DND-41 (cell line): ENCODE measurements around the gene PRTG.
"Not testable (repeated sequence)": the region's sequence is repeated elsewhere in the genome, so short reads cannot be mapped to it uniquely, and the experiment has no call there.

ENCODE experiments used
- ATAC-seq: fragments of 200-7000 bp; cut with Tn5 transposase; 3 replicates; pipeline ENCODE4 v1.9.1; 2021; ENCODE audit warnings: low read depth; ENCODE audit not compliant: insufficient read depth
- DNase-seq: peaks from one replicate; pipeline ENCODE4 v3.0.0-alpha.2; 2020
- H2AFZ ChIP-seq: 2 replicates; pipeline ENCODE4 v1.6.0; 2012; ENCODE audit warnings: low read depth, low read length
- H3K27ac ChIP-seq: 2 replicates; pipeline ENCODE4 v1.5.1; 2012; ENCODE audit warnings: low read length, inconsistent platforms
- H3K27me3 ChIP-seq: fragments of 200-600 bp; sonication (generic); 2 replicates; pipeline ENCODE4 v1.6.0; 2012; ENCODE audit warnings: low read length, mild to moderate bottlenecking, inconsistent platforms; ENCODE audit not compliant: insufficient read depth, poor library complexity
- H3K36me3 ChIP-seq: 2 replicates; pipeline ENCODE4 v1.5.1; 2012; ENCODE audit warnings: low read length, inconsistent platforms; ENCODE audit not compliant: insufficient read depth
- H3K4me1 ChIP-seq: 2 replicates; pipeline ENCODE4 v1.5.1; 2012; ENCODE audit warnings: mild to moderate bottlenecking, low read length; ENCODE audit not compliant: insufficient read depth
- H3K4me2 ChIP-seq: 2 replicates; pipeline ENCODE4 v1.6.0; 2012; ENCODE audit warnings: mild to moderate bottlenecking, moderate library complexity, low read length, inconsistent platforms; ENCODE audit not compliant: insufficient read depth
- H3K4me3 ChIP-seq, 2 experiments: fragments of 200-600 bp in 1 of 2; shearing (Covaris generic) in 1 of 2; 2 replicates each; pipeline ENCODE4 v1.5.1; 2012 to 2016; ENCODE audit warnings: inconsistent platforms in 2 of 2, low read length in 2 of 2, mild to moderate bottlenecking in 2 of 2, low read depth in 1 of 2, moderate library complexity in 1 of 2
- H3K79me2 ChIP-seq: 2 replicates; pipeline ENCODE4 v1.6.0; 2012; ENCODE audit warnings: low read length, inconsistent platforms; ENCODE audit not compliant: insufficient read depth
- H3K9ac ChIP-seq: 2 replicates; pipeline ENCODE4 v1.6.0; 2012; ENCODE audit warnings: low read depth, mild to moderate bottlenecking, inconsistent platforms, low read length, moderate library complexity
- H3K9me3 ChIP-seq: 2 replicates; pipeline ENCODE4 v1.5.1; 2012; ENCODE audit warnings: low read length, moderate library complexity, mild to moderate bottlenecking, inconsistent platforms; ENCODE audit not compliant: insufficient read depth, severe bottlenecking
- H4K20me1 ChIP-seq: 2 replicates; pipeline ENCODE4 v1.6.0; 2012; ENCODE audit warnings: low read length; ENCODE audit not compliant: insufficient read depth
- CTCF ChIP-seq: IDR thresholded peaks from 2 replicates; pipeline ENCODE4 v1.5.1; 2012; ENCODE audit warnings: borderline replicate concordance, low read length, moderate library complexity, mild to moderate bottlenecking; ENCODE audit not compliant: poor library complexity, severe bottlenecking; ENCODE audit errors: extremely low read depth
- EZH2 ChIP-seq: IDR thresholded peaks from 3 replicates; pipeline ENCODE4 v1.6.1; 2012; ENCODE audit warnings: borderline replicate concordance, low read depth, mild to moderate bottlenecking, moderate library complexity, low read length, inconsistent platforms; ENCODE audit not compliant: severe bottlenecking

The PRTG gene

GRCh38 chr15:55734641-55735040 lies 8.3 kb downstream of the PRTG start:
- TF ChIP-seq EZH2 (no peak), CTCF (no peak)
- Histone ChIP-seq H2AFZ (no peak overlapping the region), H3K4me1 (no peaks in the 10 kb centered on the region), H3K4me3 (no peak overlapping the region), H3K27ac (no peak overlapping the region), H3K4me2 (no peak overlapping the region), H3K79me2 (no peaks in the 10 kb centered on the region), H3K27me3 (peaks cover 20% of the 10 kb centered on the region), H3K36me3 (no peaks in the 10 kb centered on the region), H3K9me3 (no peaks in the 10 kb centered on the region), H3K9ac (no peak overlapping the region), H4K20me1 (no peaks in the 10 kb centered on the region)
- ATAC-seq = no peak
- no peak for DNase-seq

- DNase-seq, H3K27me3 ChIP-seq, H3K79me2 ChIP-seq, H3K9ac ChIP-seq, H3K4me1 ChIP-seq, H4K20me1 ChIP-seq, H3K27ac ChIP-seq, ATAC-seq, H3K4me2 ChIP-seq, H3K36me3 ChIP-seq, H2AFZ ChIP-seq, H3K4me3 ChIP-seq, H3K9me3 ChIP-seq: not testable (repeated sequence)
Observed at GRCh38 chr15:55733461-55733860, 9.5 kb downstream of the PRTG start.

- no peaks in the 10 kb centered on the region for H3K9me3 ChIP-seq
- H3K27ac ChIP-seq = no peak overlapping the region
- no peaks in the 10 kb centered on the region for H3K4me1 ChIP-seq
- no peak overlapping the region for H2AFZ ChIP-seq
- no peak overlapping the region for H3K9ac ChIP-seq
- no peak overlapping the region for H3K4me2 ChIP-seq
- ATAC-seq (no peak), DNase-seq (no peak)
- H3K79me2 ChIP-seq = no peaks in the 10 kb centered on the region
- peaks cover 3% of the 10 kb centered on the region for H3K27me3 ChIP-seq
- TF ChIP-seq CTCF (no peak), EZH2 (no peak)
- H3K4me3 ChIP-seq = no peak overlapping the region
- H3K36me3 ChIP-seq = no peaks in the 10 kb centered on the region
- no peaks in the 10 kb centered on the region for H4K20me1 ChIP-seq
Observed at GRCh38 chr15:55721554-55722185, 21.3 kb downstream of the PRTG start.

GRCh38 chr15:55715355-55716076 lies 27.4 kb downstream of the PRTG start:
- ATAC-seq = no peak
- Histone ChIP-seq H3K27me3 (no peaks in the 10 kb centered on the region), H3K27ac (no peak overlapping the region), H3K79me2 (no peaks in the 10 kb centered on the region), H3K4me2 (no peak overlapping the region), H3K9me3 (no peaks in the 10 kb centered on the region), H3K36me3 (no peaks in the 10 kb centered on the region), H3K4me3 (no peak overlapping the region), H3K9ac (no peak overlapping the region), H3K4me1 (no peaks in the 10 kb centered on the region), H4K20me1 (no peaks in the 10 kb centered on the region), H2AFZ (no peak overlapping the region)
- DNase-seq = no peak
- TF ChIP-seq CTCF (no peak), EZH2 (no peak)
